Loucy (cell line): Measurements from ENCODE around the gene STT3B.

Experiments
- H2AFZ ChIP-seq: fragments of 200-600 bp; sonication (generic); 2 replicates; pipeline ENCODE4 v1.6.0; 2016; ENCODE audit warnings: antibody characterized with exemption, mild to moderate bottlenecking, low read length, moderate library complexity
- H3F3A ChIP-seq: fragments of 200-600 bp; 2 replicates; pipeline ENCODE4 v1.6.0; 2016; ENCODE audit warnings: antibody characterized with exemption, low read depth, mild to moderate bottlenecking
- H3K27me3 ChIP-seq: fragments of 200-600 bp; sonication (generic); 2 replicates; pipeline ENCODE4 v1.6.1; 2014; ENCODE audit warnings: low read length, mild to moderate bottlenecking; ENCODE audit not compliant: insufficient read depth, poor library complexity, severe bottlenecking
- H3K36me3 ChIP-seq: fragments of 200-600 bp; sonication (generic); 2 replicates; pipeline ENCODE4 v1.6.1; 2016; ENCODE audit warnings: low read length; ENCODE audit not compliant: insufficient read depth
- H3K4me1 ChIP-seq: fragments of 200-600 bp; sonication (generic); 2 replicates; pipeline ENCODE4 v1.5.1; 2014; ENCODE audit warnings: low read length, mild to moderate bottlenecking; ENCODE audit not compliant: insufficient read depth, poor library complexity, severe bottlenecking
- H3K4me2 ChIP-seq: fragments of 200-600 bp; sonication (generic); 2 replicates; pipeline ENCODE4 v1.6.0; 2014; ENCODE audit warnings: antibody characterized with exemption, low read length, low read depth, mild to moderate bottlenecking; ENCODE audit not compliant: poor library complexity, severe bottlenecking
- H3K4me3 ChIP-seq: fragments of 200-600 bp; sonication (generic); 2 replicates; pipeline ENCODE4 v1.5.1; 2014; ENCODE audit warnings: low read length, mild to moderate bottlenecking, mixed read lengths; ENCODE audit not compliant: poor library complexity, severe bottlenecking
- H3K79me2 ChIP-seq: fragments of 200-600 bp; sonication (generic); 2 replicates; pipeline ENCODE4 v1.6.1; 2014; ENCODE audit warnings: low read length; ENCODE audit not compliant: insufficient read depth
- H3K9ac ChIP-seq: fragments of 200-600 bp; sonication (generic); 2 replicates; pipeline ENCODE4 v1.6.0; 2014; ENCODE audit warnings: mild to moderate bottlenecking, low read depth, low read length, moderate library complexity; ENCODE audit not compliant: poor library complexity, severe bottlenecking
- H3K9me2 ChIP-seq: fragments of 200-600 bp; sonication (generic); replicated peaks from 2 replicates; pipeline ENCODE4 v1.6.1; 2016; ENCODE audit warnings: low read depth, low read length, mixed read lengths
- H3K9me3 ChIP-seq: fragments of 200-600 bp; sonication (generic); 2 replicates; pipeline ENCODE4 v1.6.1; 2014; ENCODE audit warnings: mild to moderate bottlenecking, antibody characterized with exemption, low read length, low read depth; ENCODE audit not compliant: insufficient read depth
- H4K20me1 ChIP-seq: fragments of 200-600 bp; sonication (generic); 2 replicates; pipeline ENCODE4 v1.6.0; 2014; ENCODE audit warnings: antibody characterized with exemption, low read length, mild to moderate bottlenecking; ENCODE audit not compliant: insufficient read depth, poor library complexity, severe bottlenecking
- CTCF ChIP-seq: fragments of 200-600 bp; sonication (generic); conservative IDR thresholded peaks from 2 replicates; pipeline ENCODE4 v1.5.1; 2014; ENCODE audit warnings: mild to moderate bottlenecking, antibody characterized with exemption, low read length
- EZH2phosphoT487 ChIP-seq: fragments of 200-600 bp; IDR thresholded peaks from 2 replicates; pipeline ENCODE4 v1.6.1; 2018; ENCODE audit warnings: antibody characterized with exemption, mild to moderate bottlenecking, moderate library complexity, borderline replicate concordance

The STT3B gene

GRCh38 chr3:31546725-31547124 lies 14.0 kb downstream of the STT3B start:
- Histone ChIP-seq H3F3A (peaks cover 23% of the 10 kb centered on the region), H3K4me2 (peak overlapping the region; percentile 95), H3K4me1 (peaks cover 68% of the 10 kb centered on the region), H3K36me3 (peaks cover 97% of the 10 kb centered on the region), H3K9ac (peak overlapping the region; percentile 99), H3K9me2 (no peaks in the 10 kb centered on the region), H3K27me3 (peaks cover 9% of the 10 kb centered on the region), H3K4me3 (peak overlapping the region; percentile 88), H4K20me1 (peaks cover 100% of the 10 kb centered on the region), H2AFZ (no peak overlapping the region), H3K9me3 (no peaks in the 10 kb centered on the region), H3K79me2 (peaks cover 100% of the 10 kb centered on the region)
- TF ChIP-seq CTCF (no peak), EZH2phosphoT487 (no peak)

GRCh38 chr3:31550452-31551251 lies 17.9 kb downstream of the STT3B start:
- peaks cover 100% of the 10 kb centered on the region for H3K79me2 ChIP-seq
- peaks cover 99% of the 10 kb centered on the region for H4K20me1 ChIP-seq
- peaks cover 97% of the 10 kb centered on the region for H3K36me3 ChIP-seq
- no peak overlapping the region for H2AFZ ChIP-seq
- H3K4me3 ChIP-seq, result peak overlapping the region; percentile 88
- peaks cover 31% of the 10 kb centered on the region for H3F3A ChIP-seq
- peaks cover 79% of the 10 kb centered on the region for H3K4me1 ChIP-seq
- H3K9me2 ChIP-seq, result no peaks in the 10 kb centered on the region
- peak overlapping the region; percentile 99 for H3K9ac ChIP-seq
- H3K9me3 ChIP-seq, result no peaks in the 10 kb centered on the region
- H3K27me3 ChIP-seq, result no peaks in the 10 kb centered on the region
- TF ChIP-seq CTCF, result peak; percentile 79
- no peak for TF ChIP-seq EZH2phosphoT487
- H3K4me2 ChIP-seq, result peak overlapping the region; percentile 95

GRCh38 chr3:31551646-31552045 lies 18.9 kb downstream of the STT3B start:
- Histone ChIP-seq H3K4me2 (peak overlapping the region; percentile 95), H2AFZ (no peak overlapping the region), H3K4me3 (peak overlapping the region; percentile 88), H3F3A (peaks cover 27% of the 10 kb centered on the region), H3K36me3 (peaks cover 97% of the 10 kb centered on the region), H3K27me3 (no peaks in the 10 kb centered on the region), H4K20me1 (peaks cover 99% of the 10 kb centered on the region), H3K4me1 (peaks cover 79% of the 10 kb centered on the region), H3K79me2 (peaks cover 100% of the 10 kb centered on the region), H3K9me3 (no peaks in the 10 kb centered on the region), H3K9me2 (no peaks in the 10 kb centered on the region), H3K9ac (peak overlapping the region; percentile 99)
- TF ChIP-seq CTCF (no peak), EZH2phosphoT487 (no peak)
